Parathyroid adenoma (tissue), 2 donors: ENCODE data around the gene DLGAP1.
A peak's percentile ranks its signal among the peaks of the same experiment; 100 is the strongest.

ENCODE experiments used
- H2AFZ ChIP-seq: fragments of 300-600 bp; sonication (generic); one replicate; pipeline ENCODE4 v1.7.0; 2017; ENCODE audit warnings: antibody characterized with exemption, mild to moderate bottlenecking
- H3K27ac ChIP-seq: fragments of 300-600 bp; sonication (generic); one replicate; pipeline ENCODE4 v1.7.0; 2017
- H3K27me3 ChIP-seq: fragments of 300-600 bp; sonication (generic); one replicate; pipeline ENCODE4 v1.7.0; 2017; ENCODE audit warnings: low read length; ENCODE audit not compliant: control insufficient read depth, insufficient read depth
- H3K36me3 ChIP-seq: fragments of 300-600 bp; sonication (generic); one replicate; pipeline ENCODE4 v1.7.0; 2017; ENCODE audit warnings: low read length; ENCODE audit not compliant: control insufficient read depth, insufficient read depth
- H3K4me1 ChIP-seq: fragments of 300-600 bp; sonication (generic); one replicate; pipeline ENCODE4 v1.7.0; 2017; ENCODE audit warnings: control low read depth
- H3K4me2 ChIP-seq: fragments of 300-600 bp; sonication (generic); one replicate; pipeline ENCODE4 v1.7.0; 2017; ENCODE audit warnings: low read length
- H3K4me3 ChIP-seq: fragments of 300-600 bp; sonication (generic); one replicate; pipeline ENCODE4 v1.7.0; 2017; ENCODE audit warnings: low read depth, low read length
- H3K79me2 ChIP-seq: fragments of 300-600 bp; sonication (generic); one replicate; pipeline ENCODE4 v1.7.0; 2017; ENCODE audit warnings: control low read depth
- H3K9ac ChIP-seq: fragments of 300-600 bp; sonication (generic); one replicate; pipeline ENCODE4 v1.7.0; 2017; ENCODE audit warnings: mild to moderate bottlenecking
- H3K9me3 ChIP-seq: fragments of 300-600 bp; sonication (generic); one replicate; pipeline ENCODE4 v1.7.0; 2017; ENCODE audit warnings: low read length; ENCODE audit not compliant: control insufficient read depth
- CTCF ChIP-seq: fragments of 300-600 bp; sonication (generic); IDR thresholded peaks from one replicate; pipeline ENCODE4 v1.7.0; 2017; ENCODE audit warnings: antibody characterized with exemption, mild to moderate bottlenecking
- donor health status: primary hyperparathyroidism.

The DLGAP1 gene

GRCh38 chr18:3592864-3593263, 862.2 kb downstream of the DLGAP1 start:
- Histone ChIP-seq H3K4me1 (peaks cover 30% of the 10 kb centered on the region), H3K4me2 (peak overlapping the region; percentile 71), H3K36me3 (no peaks in the 10 kb centered on the region), H3K4me3 (peak overlapping the region; percentile 48), H3K9ac (no peak overlapping the region), H3K9me3 (no peaks in the 10 kb centered on the region), H2AFZ (peak overlapping the region; percentile 93), H3K27ac (peak overlapping the region; percentile 96), H3K27me3 (no peaks in the 10 kb centered on the region), H3K79me2 (no peaks in the 10 kb centered on the region)
- no peak for TF ChIP-seq CTCF

- no peaks in the 10 kb centered on the region for H3K9me3 ChIP-seq
- no peaks in the 10 kb centered on the region for H3K36me3 ChIP-seq
- H3K4me2 ChIP-seq: no peak overlapping the region
- no peak overlapping the region for H2AFZ ChIP-seq
- no peaks in the 10 kb centered on the region for H3K27me3 ChIP-seq
- no peak overlapping the region for H3K9ac ChIP-seq
- H3K4me1 ChIP-seq: peaks cover 17% of the 10 kb centered on the region
- TF ChIP-seq CTCF: no peak
- no peak overlapping the region for H3K4me3 ChIP-seq
- no peaks in the 10 kb centered on the region for H3K79me2 ChIP-seq
- H3K27ac ChIP-seq: no peak overlapping the region
Measured at GRCh38 chr18:3590096-3590630, 864.9 kb downstream of the DLGAP1 start.

GRCh38 chr18:3585656-3586509, 869.2 kb downstream of the DLGAP1 start:
- Histone ChIP-seq H3K4me3 (no peak overlapping the region), H3K27me3 (no peaks in the 10 kb centered on the region), H3K79me2 (no peaks in the 10 kb centered on the region), H3K4me1 (no peaks in the 10 kb centered on the region), H3K9ac (no peak overlapping the region), H3K4me2 (no peak overlapping the region), H3K9me3 (no peaks in the 10 kb centered on the region), H2AFZ (peak overlapping the region; percentile 4), H3K36me3 (no peaks in the 10 kb centered on the region), H3K27ac (no peak overlapping the region)
- TF ChIP-seq CTCF: peak; percentile 78

GRCh38 chr18:3584897-3585460, 870.1 kb downstream of the DLGAP1 start:
- Histone ChIP-seq H3K9me3 (no peaks in the 10 kb centered on the region), H3K9ac (no peak overlapping the region), H3K36me3 (no peaks in the 10 kb centered on the region), H3K4me1 (no peaks in the 10 kb centered on the region), H3K79me2 (no peaks in the 10 kb centered on the region), H3K4me3 (no peak overlapping the region), H3K27ac (no peak overlapping the region), H3K4me2 (no peak overlapping the region), H2AFZ (no peak overlapping the region), H3K27me3 (no peaks in the 10 kb centered on the region)
- TF ChIP-seq CTCF: no peak
